HL-60/S4 treated with phorbol 12-myristate 13-acetate at 8.2 ng/mL for 4 days and 3 days (cell line): ENCODE data around the gene HOXB13.

Experiments used
- in situ Hi-C: fragments of 300-500 bp; cut with MboI; formaldehyde crosslinking; loops from 2 replicates; pipeline ENCODE4 v1.15.0; 2022; ENCODE audit warnings: low sequenced_read_pairs

Gene HOXB13

GRCh38 chr17:48715496-48716399 lies 12.8 kb downstream of the HOXB13 start:
- in situ Hi-C loops, result no loop called here

DNA sequence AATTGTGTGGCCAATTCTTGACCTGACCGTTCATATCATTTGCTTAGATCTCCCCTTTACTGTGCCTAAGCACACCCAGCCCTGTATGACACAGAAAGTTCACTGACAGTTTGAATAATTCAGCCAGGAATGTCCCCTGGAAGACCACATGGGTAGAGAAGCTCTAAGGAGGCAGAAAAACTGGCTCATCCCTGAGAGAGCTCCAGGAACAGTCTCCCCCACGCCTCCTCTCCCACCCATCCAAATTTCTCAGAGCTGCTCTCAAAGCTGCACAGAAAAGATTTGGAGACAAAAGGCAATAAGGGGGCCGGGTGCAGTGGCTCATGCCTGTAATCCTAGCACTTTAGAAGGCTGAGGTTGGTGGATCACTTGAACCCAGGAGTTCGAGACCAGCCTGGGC lies 17.4 kb downstream of the HOXB13 start:
- in situ Hi-C loops, result no loop called here

GRCh38 chr17:48704361-48705248 lies 23.9 kb downstream of the HOXB13 start:
- in situ Hi-C loops, result no loop called here

DNA sequence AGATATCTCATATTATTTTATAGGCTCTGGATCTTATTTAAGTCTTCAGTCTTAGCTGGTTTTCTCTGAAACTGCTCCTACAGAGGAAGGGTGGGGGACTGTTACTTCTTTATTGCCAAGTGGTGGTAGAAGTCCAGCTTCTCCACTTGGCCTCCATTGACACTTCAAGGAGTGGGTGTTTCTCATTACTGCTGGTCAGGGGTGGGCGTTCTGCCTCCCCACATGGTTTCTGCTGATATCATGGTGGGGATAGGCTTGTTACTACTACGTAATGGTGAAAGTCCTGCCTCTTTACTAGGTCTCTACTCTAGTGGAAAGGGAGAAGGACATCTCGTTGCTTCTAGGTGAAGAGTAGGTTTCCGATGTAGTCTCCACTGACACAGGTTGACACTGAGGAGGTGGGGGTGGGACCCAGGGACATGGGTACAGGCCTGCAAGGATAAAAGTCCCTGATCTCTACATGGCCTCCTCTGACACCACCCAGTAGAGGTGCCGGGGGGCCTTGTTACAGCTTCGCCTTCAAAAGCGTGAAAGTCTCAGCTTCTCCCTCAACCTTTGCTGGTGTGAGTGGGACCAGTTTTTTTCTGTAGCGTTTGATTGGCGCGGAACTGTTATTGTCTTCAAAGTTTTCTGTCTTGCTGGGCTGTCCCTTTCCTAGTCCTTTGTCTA lies 26.6 kb downstream of the HOXB13 start:
- in situ Hi-C loops, result no loop called here

- in situ Hi-C loops, result no loop called here
Measured at GRCh38 chr17:48693178-48693577, 35.4 kb downstream of the HOXB13 start.

DNA sequence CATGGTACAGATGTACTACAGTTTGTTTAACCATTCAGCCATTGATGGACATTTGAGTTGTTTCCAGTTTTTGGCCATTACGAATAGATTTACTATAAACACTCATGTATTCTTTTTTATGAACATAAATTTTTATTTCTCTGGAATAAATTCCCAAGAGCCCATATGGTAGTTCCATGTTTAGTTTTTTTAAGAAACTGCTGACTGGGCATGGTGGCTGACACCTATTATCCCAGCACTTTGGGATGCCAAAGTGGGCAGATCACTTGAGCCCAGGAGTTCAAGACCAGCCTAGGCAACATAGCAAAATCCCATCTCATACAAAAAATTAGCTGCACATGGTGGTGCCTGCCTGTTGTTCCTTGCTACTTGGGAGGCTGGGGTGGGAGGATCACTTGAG lies 36.5 kb downstream of the HOXB13 start:
- in situ Hi-C loops, result no loop called here

GRCh38 chr17:48690655-48691054 lies 37.9 kb downstream of the HOXB13 start:
- in situ Hi-C loops, result no loop called here

DNA sequence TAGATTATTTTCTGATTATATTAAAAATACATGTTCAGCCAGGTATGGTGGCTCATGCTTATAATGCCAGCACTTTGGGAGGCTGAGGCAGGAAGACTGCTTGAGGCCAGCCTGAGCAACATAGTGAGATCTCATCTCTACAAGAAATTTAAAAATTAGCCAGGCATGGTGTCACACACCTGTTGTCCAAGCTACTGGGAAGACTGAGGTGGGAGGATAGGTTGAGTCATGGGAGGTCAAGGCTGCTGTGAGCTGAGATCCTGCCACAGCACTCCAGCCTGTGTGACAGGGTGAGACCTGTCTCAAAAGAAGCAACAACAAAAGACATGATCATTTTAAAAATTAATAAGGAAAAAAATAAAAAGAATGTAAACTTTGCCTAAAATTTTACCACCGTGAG lies 46.9 kb downstream of the HOXB13 start:
- in situ Hi-C loops, result no loop called here

DNA sequence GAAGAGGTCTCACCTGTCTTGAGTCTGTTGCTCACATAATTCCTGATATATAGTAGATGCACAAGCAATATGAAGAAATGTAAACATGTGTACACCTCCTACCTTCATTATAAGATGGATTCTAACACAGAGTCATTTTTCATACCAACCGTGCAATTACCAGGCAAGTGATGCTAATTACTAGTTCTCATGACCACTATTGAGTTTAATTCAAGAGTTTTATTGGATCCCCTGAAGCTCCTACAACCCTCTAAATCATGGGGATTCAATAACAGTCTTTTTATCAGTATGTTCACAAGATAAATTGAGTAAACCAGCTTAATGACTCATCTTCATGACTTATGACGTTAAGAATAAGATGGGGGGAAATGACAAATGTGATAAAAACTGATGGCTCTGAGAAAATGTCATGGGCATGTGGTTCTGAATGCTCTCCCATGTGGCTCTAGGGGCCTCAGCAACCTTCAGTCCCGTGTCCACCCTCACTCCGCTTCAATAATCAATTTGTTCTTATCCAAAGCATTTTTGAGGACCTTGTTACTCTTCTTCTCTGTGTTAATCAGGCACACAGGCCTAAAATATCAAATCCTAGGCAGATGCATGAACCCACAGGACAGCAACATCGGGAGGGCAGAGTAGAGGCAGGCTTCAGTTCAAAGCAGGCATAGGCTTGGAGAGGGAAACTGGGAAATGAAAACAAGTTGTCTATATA lies 49.0 kb downstream of the HOXB13 start:
- in situ Hi-C loops, result loop anchor here (10.0 kb wide), 1 partner anchor 195 kb away; no protein-coding TSS in a partner anchor

DNA sequence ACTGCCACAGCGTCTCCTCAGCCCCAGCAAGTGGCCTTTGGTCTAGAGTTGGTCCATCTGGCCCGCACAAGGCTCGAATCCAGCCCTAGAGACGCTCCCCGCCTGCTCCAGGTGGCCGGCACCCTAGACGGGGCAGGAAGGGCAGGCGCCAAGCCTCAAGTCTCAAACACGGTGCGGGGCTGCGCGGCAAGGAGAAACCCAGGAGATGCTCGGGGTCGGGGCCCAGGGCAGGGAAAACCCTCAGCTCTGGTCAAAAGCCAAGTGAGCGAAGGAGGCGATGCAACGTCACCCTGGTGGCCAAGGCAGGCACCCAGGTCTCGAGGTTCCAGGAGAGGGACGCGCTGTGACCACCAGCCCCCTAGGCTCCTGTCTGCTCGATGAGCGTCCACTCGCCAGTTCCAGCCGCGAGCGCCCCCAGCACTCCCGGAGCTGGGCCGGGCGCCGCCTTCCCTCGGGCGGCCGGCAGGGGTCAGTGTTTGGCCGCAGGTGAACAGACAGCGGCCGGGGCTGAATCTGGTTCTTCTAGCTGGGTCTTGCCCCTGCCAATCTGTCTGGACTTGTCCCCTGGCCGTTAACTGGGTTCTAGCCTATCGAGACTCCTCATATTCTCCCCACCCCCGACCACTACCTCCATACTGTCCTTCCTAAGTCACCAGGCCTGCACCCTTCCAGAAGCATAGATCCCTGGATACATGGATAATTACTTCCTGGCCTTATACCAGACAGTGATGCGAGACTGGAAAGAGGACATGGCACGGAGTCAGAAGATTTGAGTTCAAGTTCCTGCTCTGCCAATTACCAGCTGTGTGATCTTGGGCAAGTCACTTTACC lies 50.2 kb downstream of the HOXB13 start:
- in situ Hi-C loops, result loop anchor here (10.0 kb wide), 1 partner anchor 196 kb away; no protein-coding TSS in a partner anchor

- in situ Hi-C loops, result loop anchor here (10.0 kb wide), 1 partner anchor 198 kb away; no protein-coding TSS in a partner anchor
Measured at GRCh38 chr17:48676963-48677558, 51.5 kb downstream of the HOXB13 start.
